T-helper 9 cell (primary cell): ENCODE measurements around the gene AGA.

Experiments
- DNase-seq: peaks from one replicate; pipeline ENCODE4 v3.0.0-alpha.2; 2020

Gene AGA

DNA sequence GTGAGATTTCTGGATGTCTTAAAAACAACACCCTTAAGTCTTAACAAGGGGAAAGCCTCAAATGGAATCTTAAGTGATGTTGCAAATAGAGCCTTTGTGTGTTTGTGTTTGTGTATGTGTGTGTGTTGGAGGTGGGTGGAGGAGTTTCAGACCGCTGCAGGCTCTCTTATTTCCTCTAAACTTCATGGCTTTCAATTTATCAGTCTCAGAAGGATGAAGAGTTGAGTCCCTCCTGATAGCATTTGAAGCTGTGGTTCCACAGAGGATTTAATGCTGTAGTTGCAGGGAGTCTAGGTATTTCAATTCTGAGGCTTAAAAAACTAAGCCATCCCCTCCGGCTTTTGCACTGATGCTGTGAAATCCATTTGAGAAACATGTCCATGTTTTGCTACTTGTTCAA is 4.3 kb upstream of the AGA start:
- no peak for DNase-seq

- no peak for DNase-seq
Observed at GRCh38 chr4:177444911-177445736, 2.9 kb upstream of the AGA start.

GRCh38 chr4:177441061-177441802 is 1.0 kb downstream of the AGA start:
- no peak for DNase-seq

- DNase-seq: no peak
Observed at GRCh38 chr4:177436456-177436855, 5.8 kb downstream of the AGA start.

DNA sequence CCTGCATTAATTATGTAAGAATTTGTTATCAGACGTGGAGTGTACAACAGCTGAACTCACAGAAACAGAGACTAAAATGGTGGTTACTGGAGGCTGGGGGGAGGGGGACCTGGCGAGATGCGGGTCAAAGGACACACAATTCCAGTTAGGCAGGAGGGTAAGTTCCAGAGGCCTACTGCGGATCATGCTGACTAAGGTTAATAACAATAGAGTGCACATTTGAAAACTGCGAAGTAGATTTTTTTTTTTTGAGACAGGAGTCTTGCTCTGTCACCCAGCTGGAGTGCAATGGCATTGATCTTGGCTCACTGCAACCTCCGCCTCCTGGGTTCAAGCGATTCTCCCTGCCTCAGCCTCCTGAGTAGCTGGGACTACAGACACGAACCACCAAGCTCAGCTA is 7.6 kb downstream of the AGA start:
- no peak for DNase-seq

GRCh38 chr4:177427192-177427591 is 15.0 kb downstream of the AGA start:
- DNase-seq: no peak

DNA sequence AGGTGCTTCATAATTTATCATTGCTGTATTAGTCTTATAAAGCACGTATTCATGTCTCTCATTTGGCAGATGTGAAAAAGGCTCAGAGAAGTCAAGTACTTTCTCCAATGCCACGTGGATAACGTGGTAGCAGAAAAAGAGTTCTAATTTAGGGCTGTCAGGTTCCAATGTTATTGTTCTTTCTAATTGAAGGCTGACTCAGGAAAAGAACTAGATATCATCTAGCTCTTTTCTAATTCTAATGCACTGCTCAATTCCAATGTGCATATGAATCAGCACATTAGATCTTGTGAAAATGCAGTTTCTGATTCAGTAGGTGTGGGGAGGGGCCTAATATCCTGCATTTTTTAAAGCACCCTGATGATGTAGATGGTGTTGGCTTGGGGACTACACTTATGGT is 22.8 kb downstream of the AGA start:
- DNase-seq: no peak

DNA sequence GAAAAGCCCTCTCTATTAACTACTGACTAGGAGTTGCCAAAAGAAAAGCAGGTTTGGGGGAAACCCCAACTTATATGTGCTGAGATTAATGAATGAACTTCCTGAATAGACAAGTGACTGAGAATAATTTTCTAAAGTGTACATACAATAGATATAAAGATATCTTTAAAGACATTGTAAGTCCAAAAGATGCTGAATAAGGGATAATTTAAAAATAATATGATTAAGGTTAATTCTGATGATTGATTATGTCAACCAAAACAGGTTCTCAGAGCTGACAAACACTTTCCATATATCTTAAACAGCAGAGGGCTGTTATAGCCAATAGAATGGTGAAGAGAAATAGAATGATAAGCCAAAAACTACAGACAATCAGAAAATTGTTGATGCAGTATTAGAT is 28.6 kb downstream of the AGA start:
- DNase-seq: no peak

DNA sequence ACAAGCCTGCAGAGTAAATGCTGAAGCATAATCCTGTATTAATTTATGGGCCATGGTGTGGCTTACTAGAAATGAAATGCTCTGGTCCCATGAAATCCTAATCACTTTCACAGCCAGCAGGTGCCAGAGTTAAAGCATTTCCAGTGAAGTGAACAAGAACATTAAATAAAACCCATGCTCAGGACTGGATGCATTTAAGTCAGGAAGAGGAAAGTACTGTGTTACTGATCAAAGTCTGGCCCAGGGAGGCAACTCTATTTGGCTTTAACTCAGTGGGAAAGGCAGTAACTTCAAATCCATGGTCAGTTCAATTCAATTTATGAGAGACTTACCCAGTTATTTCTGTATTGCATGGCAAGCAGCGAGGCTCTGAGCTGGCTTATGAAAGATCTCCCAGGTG is 29.2 kb downstream of the AGA start:
- no peak for DNase-seq

DNA sequence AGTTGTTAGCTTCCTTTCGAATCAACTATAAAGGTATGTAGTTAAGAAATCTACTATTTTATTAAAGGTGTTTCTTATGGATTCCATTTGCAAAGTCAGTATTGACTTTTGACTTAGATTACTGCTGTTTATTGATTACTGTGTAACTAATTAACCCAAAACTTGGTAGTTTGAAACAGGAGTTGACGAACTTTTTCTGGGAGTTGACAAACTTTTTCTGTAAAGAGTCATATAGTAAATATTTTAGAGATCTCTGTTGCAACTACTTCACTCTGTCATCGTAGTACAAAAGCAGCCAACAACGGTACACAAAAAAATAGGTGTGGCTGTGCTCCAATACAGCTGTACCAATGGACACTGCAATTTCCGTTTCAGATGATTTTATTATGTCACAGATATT is 30.2 kb downstream of the AGA start:
- DNase-seq: no peak

DNA sequence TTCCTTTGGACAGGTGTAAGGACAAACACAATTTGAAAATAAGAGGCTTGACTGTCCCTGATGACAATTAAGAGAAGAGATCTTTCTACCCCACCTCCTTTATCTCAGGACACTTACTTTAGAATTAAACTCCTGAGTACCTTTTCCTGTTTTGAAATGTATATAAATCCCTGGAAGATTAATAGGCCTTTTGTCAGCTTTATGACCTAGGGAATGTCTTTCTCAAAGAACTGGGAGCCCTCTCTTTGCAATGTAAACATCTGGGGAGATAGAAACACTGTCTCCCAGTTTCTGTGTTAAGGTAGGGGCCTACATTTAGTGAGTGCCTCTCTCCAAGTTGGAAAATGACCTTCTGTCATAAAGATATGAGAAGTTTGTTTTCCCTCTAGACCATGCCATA is 31.7 kb downstream of the AGA start:
- no peak for DNase-seq

DNA sequence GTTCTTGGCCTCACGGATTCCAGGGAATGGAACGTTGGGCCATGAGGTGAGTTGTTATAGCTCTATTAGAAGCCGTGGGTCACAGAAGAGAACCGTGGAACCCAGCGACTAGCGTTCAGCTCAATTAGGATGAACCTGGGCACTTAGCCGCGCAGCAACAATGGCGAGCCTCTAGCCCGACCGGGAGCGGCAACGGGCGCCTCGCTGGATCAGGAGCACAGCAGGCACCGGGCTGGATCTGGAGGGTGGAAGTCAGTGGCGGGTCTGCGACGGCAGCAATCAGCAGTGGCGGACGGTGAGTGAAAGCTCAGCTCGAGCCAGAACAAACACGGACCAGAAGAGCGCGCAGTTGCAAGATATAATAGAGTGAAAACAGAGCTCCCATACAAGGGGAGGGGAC is 34.2 kb downstream of the AGA start:
- DNase-seq: no peak

- DNase-seq: no peak
Observed at GRCh38 chr4:177405508-177405907, 36.7 kb downstream of the AGA start.

DNA sequence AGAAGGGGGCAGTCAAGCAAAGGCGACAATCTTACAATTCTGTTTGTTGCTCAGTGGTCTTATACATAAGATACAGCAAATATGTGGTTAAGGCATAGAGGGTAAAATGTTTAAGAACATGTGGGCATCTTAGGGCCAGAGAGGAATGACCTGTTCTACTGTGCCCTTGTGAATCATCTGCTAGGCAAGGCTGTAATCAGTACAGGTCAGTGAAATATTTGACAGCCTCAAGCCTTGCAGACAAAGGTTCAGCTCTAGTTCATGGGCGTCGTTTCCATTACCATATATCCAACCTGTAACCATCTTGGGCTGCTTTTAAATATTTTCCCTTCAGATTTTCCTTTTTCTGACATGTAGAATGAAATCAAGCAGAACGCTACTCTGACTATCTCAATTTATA is 37.3 kb downstream of the AGA start:
- no peak for DNase-seq

DNA sequence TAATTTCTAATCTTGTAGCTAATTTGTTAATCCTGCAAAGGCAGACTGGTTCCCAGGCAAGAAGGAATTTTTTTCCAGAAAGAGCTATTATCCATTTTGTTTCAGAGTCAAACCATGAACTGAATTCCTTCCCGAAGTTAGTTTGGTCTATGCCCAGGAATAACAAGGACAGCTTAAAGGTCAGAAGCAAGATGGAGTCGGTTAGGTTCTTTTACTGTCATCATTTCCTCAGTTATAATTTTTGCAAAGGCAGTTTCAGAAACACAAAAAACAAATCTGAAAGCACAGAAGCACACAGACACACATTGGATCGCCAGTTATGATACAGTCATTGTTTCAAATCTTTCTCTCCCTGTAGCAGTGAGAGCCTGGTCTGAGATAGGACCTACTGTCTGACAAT is 37.9 kb downstream of the AGA start:
- DNase-seq: no peak

DNA sequence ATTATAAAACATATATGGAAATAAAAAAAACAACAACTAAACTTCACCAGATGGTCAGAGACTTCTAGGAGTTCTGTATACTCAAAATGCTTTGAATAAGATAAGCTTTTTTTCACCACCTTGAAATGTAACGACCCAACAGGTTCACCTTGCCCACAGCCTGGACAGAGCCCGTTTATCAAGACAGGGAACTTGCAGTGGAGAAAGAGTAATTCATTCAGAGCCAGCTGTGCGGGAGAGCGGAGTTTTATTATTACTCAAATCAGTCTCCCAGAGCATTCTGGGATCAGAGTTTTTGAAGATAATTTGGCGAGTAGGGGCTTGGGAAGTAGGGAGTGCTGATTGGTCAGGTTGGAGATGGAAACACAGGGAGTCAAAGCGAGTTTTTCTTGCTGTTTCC is 38.5 kb downstream of the AGA start:
- DNase-seq: no peak

DNA sequence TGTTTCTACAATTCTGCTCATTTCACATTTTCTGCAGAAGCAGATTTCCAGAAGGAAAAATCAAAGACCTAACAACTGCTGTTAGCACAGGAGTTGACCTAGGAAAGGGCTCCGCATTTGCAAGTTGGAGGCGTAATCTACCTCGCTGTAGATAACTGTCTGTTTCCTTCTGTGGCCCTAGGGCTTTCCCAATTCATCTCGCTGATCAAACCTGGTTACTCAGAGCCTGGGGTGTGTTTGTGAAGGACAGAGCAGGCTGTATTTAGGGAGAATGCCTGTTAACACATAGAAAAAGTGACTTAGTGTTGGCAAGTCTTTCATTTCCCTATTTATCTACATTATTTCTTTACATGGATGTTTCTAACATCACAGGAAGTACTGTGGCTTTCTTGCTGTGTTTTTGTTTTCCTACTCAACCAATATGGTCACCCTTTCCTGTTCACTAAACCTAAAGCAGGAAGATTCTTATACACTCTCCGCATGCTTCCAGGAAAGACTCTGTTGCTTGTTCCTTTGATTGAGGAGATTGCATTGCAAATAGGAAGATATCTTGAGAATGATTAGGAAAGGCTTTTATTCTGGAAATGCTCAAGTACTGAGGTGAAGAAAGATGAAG is 40.5 kb downstream of the AGA start:
- no peak for DNase-seq

DNA sequence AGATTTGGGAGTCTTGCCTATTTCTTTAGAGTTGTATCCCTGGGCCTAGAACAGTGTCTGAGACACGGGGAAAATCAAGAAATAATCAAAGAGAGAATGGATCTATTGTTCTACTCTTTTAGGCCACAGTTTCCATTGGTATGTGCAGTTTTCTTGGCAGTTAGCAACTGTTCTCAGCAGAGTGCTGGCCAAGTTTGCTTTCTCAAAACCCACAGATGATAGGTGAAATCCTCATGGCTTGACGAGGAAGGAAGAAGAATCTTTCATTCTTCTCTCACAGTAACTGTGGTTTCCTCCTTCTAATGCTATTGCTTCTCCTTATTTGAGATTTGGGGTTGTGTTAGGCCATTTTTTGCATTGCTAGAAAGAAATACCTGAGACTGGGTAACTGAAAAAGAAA is 42.2 kb downstream of the AGA start:
- no peak for DNase-seq

DNA sequence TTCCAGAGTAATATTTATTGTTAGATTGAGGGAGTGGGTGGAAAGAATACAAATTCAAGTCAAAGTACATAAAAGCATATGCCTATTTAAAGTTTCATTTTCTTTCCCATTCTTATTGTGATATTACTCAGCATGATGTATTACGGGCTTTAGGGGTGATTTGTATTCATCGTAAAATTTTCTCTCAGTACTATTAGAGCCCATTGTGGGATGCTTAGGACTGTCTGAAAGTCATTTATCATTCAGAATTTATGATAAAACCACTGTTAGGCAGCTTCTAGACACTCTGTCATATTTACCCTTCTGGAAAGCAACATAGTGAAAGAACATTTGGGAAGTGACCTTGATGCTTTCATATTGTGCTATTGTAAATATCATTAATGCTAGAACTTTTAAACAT is 45.9 kb downstream of the AGA start:
- no peak for DNase-seq

GRCh38 chr4:177393236-177393635 is 49.0 kb downstream of the AGA start:
- DNase-seq: no peak

DNA sequence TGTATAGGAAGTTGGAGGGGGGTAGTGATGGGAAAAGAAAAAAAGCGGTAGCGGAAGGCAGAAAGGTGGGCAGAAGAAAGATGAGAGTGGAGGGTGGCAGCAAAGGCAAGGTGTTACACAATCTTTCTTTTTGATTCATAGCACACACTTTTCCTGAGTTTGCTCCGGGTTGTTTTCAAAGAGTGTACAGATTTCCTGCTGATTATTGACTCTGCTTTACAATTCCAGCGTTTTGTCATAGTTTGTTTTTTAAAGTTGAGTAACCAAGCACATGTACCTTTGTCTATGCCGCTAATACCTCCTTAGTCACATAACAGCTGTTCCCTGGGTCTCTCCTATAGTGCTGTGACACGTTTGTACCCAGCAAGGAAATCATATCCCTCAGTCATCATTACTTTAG is 50.3 kb downstream of the AGA start:
- no peak for DNase-seq

DNA sequence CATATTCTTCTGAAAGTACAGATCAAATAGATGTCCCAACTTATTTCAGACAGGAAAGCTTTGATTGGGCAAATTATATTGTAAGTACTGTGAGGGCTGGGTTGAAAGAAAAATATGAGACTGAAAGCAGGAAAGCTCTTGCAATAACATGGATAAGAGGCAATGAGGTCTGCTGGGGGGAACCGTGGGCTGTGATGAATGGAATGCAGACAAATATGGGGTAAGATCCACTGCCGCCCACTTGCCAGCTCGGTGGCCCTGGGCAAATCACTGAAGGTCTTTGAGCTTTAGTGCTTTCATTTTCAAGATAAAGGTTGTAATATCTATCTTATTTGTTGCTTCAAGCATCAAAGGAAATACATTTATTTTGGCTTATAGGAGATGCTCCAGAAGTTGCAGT is 51.0 kb downstream of the AGA start:
- no peak for DNase-seq

GRCh38 chr4:177386278-177386815 is 55.9 kb downstream of the AGA start:
- DNase-seq: no peak
